Suprapubic skin (tissue), 3 donors: ENCODE results near the gene RPRD2.

Source experiments
- CTCF ChIP-seq, 2 donors: fragments of 200-600 bp in 1 of 2; fragments of 450-650 bp in 1 of 2; sonication (generic) in 1 of 2; IDR thresholded peaks; one replicate each; pipeline ENCODE4 v1.5.1; 2016 to 2019; ENCODE audit warnings: antibody characterized with exemption in 2 of 2, mild to moderate bottlenecking in 1 of 2, moderate library complexity in 1 of 2
- EP300 ChIP-seq: sonication (generic); formaldehyde crosslinking; IDR thresholded peaks from one replicate; pipeline ENCODE4 v1.6.1; 2017; ENCODE audit warnings: antibody characterized with exemption
- POLR2A ChIP-seq, 2 donors: fragments of 450-650 bp; IDR thresholded peaks; one replicate each; pipeline ENCODE4 v1.6.1; 2017; ENCODE audit warnings: antibody characterized with exemption in 2 of 2, mild to moderate bottlenecking in 2 of 2, moderate library complexity in 2 of 2

GRCh38 chr1:150521196-150521968 is 157.4 kb downstream of the RPRD2 start:
- TF ChIP-seq CTCF (IDR thresholded peaks at IDR 0.05) (no peak), POLR2A (IDR thresholded peaks at IDR 0.05) (no peak), EP300 (no peak)
